HepG2 (cell line): ENCODE results near the gene ZBTB4. TPM values are rescaled to one million over a fixed set of nuclear protein-coding genes. Genes with fewer than 3 reads are reported as not detected.

ENCODE experiments used
- ARID2 ChIP-seq: sonication (generic); formaldehyde crosslinking; IDR thresholded peaks from 2 replicates; pipeline ENCODE4 v1.8.1; 2022; ENCODE audit warnings: mild to moderate bottlenecking, missing genetic modification reagents, borderline replicate concordance
- EP300 ChIP-seq, 3 experiments: sonication (generic) in 1 of 3; formaldehyde crosslinking in 1 of 3; IDR thresholded peaks; 2 replicates each; pipeline versions ENCODE4 v1.5.1 to v1.6.1; 2011 to 2020; ENCODE audit warnings: low read depth in 2 of 3, low read length in 2 of 3, borderline replicate concordance in 1 of 3, improper control_type of control experiment in 1 of 3, mild to moderate bottlenecking in 1 of 3, missing genetic modification reagents in 1 of 3, moderate library complexity in 1 of 3
- NFE2 ChIP-seq: sonication (generic); formaldehyde crosslinking; IDR thresholded peaks from 2 replicates; pipeline ENCODE4 v1.4.0; 2020; ENCODE audit warnings: missing genetic modification reagents
- RBM39 ChIP-seq: fragments of 200-400 bp; formaldehyde crosslinking; IDR thresholded peaks from one replicate; pipeline ENCODE4 v1.6.1; 2018; ENCODE audit warnings: antibody characterized with exemption, mild to moderate bottlenecking, low read depth, low read length; ENCODE audit not compliant: poor library complexity, severe bottlenecking
- ZC3H13 ChIP-seq: sonication (generic); formaldehyde crosslinking; IDR thresholded peaks from 2 replicates; pipeline ENCODE4 v1.8.1; 2023; ENCODE audit warnings: mild to moderate bottlenecking, missing genetic modification reagents, moderate library complexity
- ZNF3 ChIP-seq: IDR thresholded peaks from 2 replicates; pipeline ENCODE4 v1.7.0; 2017; ENCODE audit warnings: inconsistent platforms
- ZNF354B ChIP-seq: sonication (generic); formaldehyde crosslinking; IDR thresholded peaks from 2 replicates; pipeline ENCODE4 v1.8.0; 2022; ENCODE audit warnings: mild to moderate bottlenecking, missing genetic modification reagents
- ZNF720 ChIP-seq: sonication (generic); formaldehyde crosslinking; IDR thresholded peaks from 2 replicates; pipeline ENCODE4 v1.4.0; 2020; ENCODE audit warnings: missing genetic modification reagents
- ZNF773 ChIP-seq: sonication (generic); formaldehyde crosslinking; IDR thresholded peaks from 2 replicates; pipeline ENCODE4 v1.4.0; 2020; ENCODE audit warnings: missing genetic modification reagents, borderline replicate concordance
- polyA plus RNA-seq, 8 experiments: library from polyadenylated mRNA; depleted of rRNA in 3 of 8; stranded (reverse) in 7 of 8; unstranded in 1 of 8; fragments of >200 nt; fragmentation: Illumina TruSeq in 4 of 8; extraction: Trizol in 4 of 8; gene quantifications; 2 replicates each; pipeline versions ENCODE4 v1.2.1 to v1.2.3, GENCODE V29; 2011 to 2016; ENCODE audit warnings: low read depth in 4 of 8, missing spikeins in 1 of 8, mixed read lengths in 1 of 8; ENCODE audit not compliant: insufficient read depth in 1 of 8
- total RNA-seq, 5 experiments: library from RNA; depleted of rRNA; stranded (reverse); fragments of >200 nt; fragmentation: Illumina TruSeq; extraction: Trizol; gene quantifications; 2 replicates each; pipeline ENCODE4 v1.2.3, GENCODE V29; 2016; ENCODE audit warnings: low read depth in 1 of 5
- TF ChIP-seq, protein P1 (sequence below): sonication (generic); formaldehyde crosslinking; IDR thresholded peaks from 2 replicates; pipeline ENCODE4 v1.4.0; 2020; ENCODE audit warnings: missing genetic modification reagents
- TF ChIP-seq, protein P2 (sequence below): sonication (generic); formaldehyde crosslinking; IDR thresholded peaks from 2 replicates; pipeline ENCODE4 v1.4.0; 2020; ENCODE audit warnings: missing genetic modification reagents, borderline replicate concordance
- TF ChIP-seq, protein P3 (sequence below): sonication (generic); formaldehyde crosslinking; IDR thresholded peaks from 2 replicates; pipeline ENCODE4 v1.5.1; 2020; ENCODE audit warnings: mild to moderate bottlenecking, missing genetic modification reagents
- TF ChIP-seq, protein P4 (sequence below): sonication (generic); formaldehyde crosslinking; IDR thresholded peaks from 2 replicates; pipeline ENCODE4 v1.4.0; 2020; ENCODE audit warnings: missing genetic modification reagents, borderline replicate concordance
- TF ChIP-seq, protein P5 (sequence below): sonication (generic); formaldehyde crosslinking; IDR thresholded peaks from 2 replicates; pipeline ENCODE4 v1.4.0; 2020; ENCODE audit warnings: missing genetic modification reagents

The ZBTB4 gene
- total and polyA plus RNA-seq, 2 of the 13 experiments (the other 11 are each of a cell fraction or from before 2014, with no cell fraction given): 4.3 to 7.4 TPM

DNA sequence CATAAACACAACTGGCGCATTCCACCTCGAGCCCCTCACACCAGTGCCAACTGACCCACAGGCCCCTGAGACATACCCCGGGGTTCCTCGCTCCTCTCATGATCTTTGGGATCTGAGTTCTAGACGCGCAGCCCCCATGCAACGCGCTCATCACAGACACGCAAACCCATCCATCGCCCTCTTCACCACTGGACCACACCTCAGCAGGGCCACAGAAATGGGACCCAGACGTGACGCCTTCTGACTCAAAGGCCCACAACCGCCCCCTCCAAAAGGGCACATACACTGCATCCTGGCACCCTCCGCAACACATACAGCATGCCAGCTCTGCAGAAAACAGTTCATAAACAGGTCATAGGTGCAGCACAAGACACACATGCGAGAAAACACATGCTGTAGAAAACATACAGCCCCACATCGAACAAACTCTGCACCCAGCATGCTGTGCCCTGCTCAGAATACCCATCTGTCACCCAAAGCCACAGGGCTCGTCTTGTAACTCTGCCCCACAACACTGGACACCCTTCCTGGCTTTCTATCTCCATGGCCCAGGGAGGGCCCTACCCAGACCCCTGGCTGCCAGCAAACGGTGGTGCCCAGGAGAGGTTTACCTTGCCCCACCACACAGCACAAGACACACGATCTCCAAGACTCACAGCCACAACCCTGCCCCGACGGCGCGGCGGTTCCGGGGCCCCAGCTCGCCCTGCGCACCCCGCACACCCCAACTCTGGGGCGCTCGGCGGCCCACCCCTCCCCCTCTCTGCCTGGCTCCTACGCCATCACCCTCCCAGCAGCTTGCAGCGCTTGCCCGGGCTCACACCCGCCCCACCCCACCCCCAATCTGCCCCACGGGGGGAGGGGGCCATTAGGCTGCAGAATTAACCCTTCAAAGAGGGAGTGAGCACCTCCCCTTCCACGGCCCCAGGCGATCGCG lies 887 bp downstream of the ZBTB4 start (continued):
- TF ChIP-seq, protein P1, sequence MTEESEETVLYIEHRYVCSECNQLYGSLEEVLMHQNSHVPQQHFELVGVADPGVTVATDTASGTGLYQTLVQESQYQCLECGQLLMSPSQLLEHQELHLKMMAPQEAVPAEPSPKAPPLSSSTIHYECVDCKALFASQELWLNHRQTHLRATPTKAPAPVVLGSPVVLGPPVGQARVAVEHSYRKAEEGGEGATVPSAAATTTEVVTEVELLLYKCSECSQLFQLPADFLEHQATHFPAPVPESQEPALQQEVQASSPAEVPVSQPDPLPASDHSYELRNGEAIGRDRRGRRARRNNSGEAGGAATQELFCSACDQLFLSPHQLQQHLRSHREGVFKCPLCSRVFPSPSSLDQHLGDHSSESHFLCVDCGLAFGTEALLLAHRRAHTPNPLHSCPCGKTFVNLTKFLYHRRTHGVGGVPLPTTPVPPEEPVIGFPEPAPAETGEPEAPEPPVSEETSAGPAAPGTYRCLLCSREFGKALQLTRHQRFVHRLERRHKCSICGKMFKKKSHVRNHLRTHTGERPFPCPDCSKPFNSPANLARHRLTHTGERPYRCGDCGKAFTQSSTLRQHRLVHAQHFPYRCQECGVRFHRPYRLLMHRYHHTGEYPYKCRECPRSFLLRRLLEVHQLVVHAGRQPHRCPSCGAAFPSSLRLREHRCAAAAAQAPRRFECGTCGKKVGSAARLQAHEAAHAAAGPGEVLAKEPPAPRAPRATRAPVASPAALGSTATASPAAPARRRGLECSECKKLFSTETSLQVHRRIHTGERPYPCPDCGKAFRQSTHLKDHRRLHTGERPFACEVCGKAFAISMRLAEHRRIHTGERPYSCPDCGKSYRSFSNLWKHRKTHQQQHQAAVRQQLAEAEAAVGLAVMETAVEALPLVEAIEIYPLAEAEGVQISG (CRISPR knock-in tag): 0 out of 2 replicates have a peak, but pooled peaks have one; percentile 24
- TF ChIP-seq ARID2: no peak
- no peak for TF ChIP-seq ZNF354B (CRISPR knock-in tag)
- TF ChIP-seq, protein P2, sequence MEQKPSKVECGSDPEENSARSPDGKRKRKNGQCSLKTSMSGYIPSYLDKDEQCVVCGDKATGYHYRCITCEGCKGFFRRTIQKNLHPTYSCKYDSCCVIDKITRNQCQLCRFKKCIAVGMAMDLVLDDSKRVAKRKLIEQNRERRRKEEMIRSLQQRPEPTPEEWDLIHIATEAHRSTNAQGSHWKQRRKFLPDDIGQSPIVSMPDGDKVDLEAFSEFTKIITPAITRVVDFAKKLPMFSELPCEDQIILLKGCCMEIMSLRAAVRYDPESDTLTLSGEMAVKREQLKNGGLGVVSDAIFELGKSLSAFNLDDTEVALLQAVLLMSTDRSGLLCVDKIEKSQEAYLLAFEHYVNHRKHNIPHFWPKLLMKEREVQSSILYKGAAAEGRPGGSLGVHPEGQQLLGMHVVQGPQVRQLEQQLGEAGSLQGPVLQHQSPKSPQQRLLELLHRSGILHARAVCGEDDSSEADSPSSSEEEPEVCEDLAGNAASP (CRISPR knock-in tag): no peak
- TF ChIP-seq ZNF3 (CRISPR knock-in tag): no peak
- TF ChIP-seq, protein P3, sequence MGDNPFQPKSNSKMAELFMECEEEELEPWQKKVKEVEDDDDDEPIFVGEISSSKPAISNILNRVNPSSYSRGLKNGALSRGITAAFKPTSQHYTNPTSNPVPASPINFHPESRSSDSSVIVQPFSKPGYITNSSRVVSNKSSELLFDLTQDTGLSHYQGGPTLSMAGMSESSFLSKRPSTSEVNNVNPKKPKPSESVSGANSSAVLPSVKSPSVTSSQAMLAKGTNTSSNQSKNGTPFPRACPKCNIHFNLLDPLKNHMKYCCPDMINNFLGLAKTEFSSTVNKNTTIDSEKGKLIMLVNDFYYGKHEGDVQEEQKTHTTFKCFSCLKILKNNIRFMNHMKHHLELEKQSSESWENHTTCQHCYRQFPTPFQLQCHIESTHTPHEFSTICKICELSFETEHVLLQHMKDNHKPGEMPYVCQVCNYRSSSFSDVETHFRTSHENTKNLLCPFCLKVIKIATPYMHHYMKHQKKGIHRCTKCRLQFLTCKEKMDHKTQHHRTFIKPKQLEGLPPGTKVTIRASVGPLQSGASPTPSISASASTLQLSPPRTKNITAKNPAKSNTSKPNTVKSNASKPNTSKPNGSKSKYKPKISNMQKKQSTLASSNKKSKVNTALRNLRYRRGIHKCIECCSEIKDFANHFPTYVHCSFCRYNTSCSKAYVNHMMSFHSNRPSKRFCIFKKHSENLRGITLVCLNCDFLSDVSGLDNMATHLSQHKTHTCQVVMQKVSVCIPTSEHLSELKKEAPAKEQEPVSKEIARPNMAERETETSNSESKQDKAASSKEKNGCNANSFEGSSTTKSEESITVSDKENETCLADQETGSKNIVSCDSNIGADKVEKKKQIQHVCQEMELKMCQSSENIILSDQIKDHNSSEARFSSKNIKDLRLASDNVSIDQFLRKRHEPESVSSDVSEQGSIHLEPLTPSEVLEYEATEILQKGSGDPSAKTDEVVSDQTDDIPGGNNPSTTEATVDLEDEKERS: no peak
- TF ChIP-seq RBM39: peak; percentile 13
- TF ChIP-seq ZNF720 (CRISPR knock-in tag): no peak
- TF ChIP-seq, protein P4, sequence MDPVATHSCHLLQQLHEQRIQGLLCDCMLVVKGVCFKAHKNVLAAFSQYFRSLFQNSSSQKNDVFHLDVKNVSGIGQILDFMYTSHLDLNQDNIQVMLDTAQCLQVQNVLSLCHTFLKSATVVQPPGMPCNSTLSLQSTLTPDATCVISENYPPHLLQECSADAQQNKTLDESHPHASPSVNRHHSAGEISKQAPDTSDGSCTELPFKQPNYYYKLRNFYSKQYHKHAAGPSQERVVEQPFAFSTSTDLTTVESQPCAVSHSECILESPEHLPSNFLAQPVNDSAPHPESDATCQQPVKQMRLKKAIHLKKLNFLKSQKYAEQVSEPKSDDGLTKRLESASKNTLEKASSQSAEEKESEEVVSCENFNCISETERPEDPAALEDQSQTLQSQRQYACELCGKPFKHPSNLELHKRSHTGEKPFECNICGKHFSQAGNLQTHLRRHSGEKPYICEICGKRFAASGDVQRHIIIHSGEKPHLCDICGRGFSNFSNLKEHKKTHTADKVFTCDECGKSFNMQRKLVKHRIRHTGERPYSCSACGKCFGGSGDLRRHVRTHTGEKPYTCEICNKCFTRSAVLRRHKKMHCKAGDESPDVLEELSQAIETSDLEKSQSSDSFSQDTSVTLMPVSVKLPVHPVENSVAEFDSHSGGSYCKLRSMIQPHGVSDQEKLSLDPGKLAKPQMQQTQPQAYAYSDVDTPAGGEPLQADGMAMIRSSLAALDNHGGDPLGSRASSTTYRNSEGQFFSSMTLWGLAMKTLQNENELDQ: no peak
- no peak for TF ChIP-seq EP300 (IDR thresholded peaks at IDR 0.05; ENCODE audit: low read depth in 2 of 2, low read length in 2 of 2)
- TF ChIP-seq EP300 (CRISPR knock-in tag; IDR thresholded peaks at IDR 0.05; ENCODE audit: borderline replicate concordance): no peak
- peak; percentile 54; the same call in 1 of the 2 replicates for TF ChIP-seq ZC3H13 (CRISPR knock-in tag)
- TF ChIP-seq, protein P5, sequence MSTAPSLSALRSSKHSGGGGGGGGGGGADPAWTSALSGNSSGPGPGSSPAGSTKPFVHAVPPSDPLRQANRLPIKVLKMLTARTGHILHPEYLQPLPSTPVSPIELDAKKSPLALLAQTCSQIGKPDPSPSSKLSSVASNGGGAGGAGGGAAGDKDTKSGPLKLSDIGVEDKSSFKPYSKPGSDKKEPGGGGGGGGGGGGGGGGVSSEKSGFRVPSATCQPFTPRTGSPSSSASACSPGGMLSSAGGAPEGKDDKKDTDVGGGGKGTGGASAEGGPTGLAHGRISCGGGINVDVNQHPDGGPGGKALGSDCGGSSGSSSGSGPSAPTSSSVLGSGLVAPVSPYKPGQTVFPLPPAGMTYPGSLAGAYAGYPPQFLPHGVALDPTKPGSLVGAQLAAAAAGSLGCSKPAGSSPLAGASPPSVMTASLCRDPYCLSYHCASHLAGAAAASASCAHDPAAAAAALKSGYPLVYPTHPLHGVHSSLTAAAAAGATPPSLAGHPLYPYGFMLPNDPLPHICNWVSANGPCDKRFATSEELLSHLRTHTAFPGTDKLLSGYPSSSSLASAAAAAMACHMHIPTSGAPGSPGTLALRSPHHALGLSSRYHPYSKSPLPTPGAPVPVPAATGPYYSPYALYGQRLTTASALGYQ (CRISPR knock-in tag): no peak
- TF ChIP-seq NFE2 (CRISPR knock-in tag): no peak
- no peak for TF ChIP-seq ZNF773
